Esophagus muscularis mucosa (tissue), 4 donors: ENCODE measurements around the gene CIAO2A.

Source experiments
- EP300 ChIP-seq: sonication (generic); formaldehyde crosslinking; IDR thresholded peaks from one replicate; pipeline ENCODE4 v1.6.1; 2017; ENCODE audit warnings: antibody characterized with exemption
- POLR2A ChIP-seq: fragments of 450-650 bp; IDR thresholded peaks from one replicate; pipeline ENCODE4 v1.6.1; 2017; ENCODE audit warnings: antibody characterized with exemption, moderate library complexity, mild to moderate bottlenecking, low read depth
- TF ChIP-seq, protein P1 (sequence below), 3 experiments: fragments of 200-600 bp in 2 of 3; fragments of 450-650 bp in 1 of 3; sonication (generic) in 2 of 3; IDR thresholded peaks; one replicate each; pipeline ENCODE4 v1.5.1; 2017 to 2019; ENCODE audit warnings: antibody characterized with exemption in 3 of 3, mild to moderate bottlenecking in 2 of 3, moderate library complexity in 1 of 3

GRCh38 chr15:64092075-64092820, 1.4 kb downstream of the CIAO2A start:
- TF ChIP-seq, protein P1, sequence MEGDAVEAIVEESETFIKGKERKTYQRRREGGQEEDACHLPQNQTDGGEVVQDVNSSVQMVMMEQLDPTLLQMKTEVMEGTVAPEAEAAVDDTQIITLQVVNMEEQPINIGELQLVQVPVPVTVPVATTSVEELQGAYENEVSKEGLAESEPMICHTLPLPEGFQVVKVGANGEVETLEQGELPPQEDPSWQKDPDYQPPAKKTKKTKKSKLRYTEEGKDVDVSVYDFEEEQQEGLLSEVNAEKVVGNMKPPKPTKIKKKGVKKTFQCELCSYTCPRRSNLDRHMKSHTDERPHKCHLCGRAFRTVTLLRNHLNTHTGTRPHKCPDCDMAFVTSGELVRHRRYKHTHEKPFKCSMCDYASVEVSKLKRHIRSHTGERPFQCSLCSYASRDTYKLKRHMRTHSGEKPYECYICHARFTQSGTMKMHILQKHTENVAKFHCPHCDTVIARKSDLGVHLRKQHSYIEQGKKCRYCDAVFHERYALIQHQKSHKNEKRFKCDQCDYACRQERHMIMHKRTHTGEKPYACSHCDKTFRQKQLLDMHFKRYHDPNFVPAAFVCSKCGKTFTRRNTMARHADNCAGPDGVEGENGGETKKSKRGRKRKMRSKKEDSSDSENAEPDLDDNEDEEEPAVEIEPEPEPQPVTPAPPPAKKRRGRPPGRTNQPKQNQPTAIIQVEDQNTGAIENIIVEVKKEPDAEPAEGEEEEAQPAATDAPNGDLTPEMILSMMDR (IDR thresholded peaks at IDR 0.05): no peak
- TF ChIP-seq EP300 (no peak), POLR2A (no peak)
